Skeletal muscle satellite cell (primary cell): ENCODE data around the gene PC.

Experiments used
- H3K27me3 ChIP-seq: 2 replicates; pipeline ENCODE4 v1.7.0; 2013; ENCODE audit warnings: low read length; ENCODE audit not compliant: control insufficient read depth, insufficient read depth
- H3K36me3 ChIP-seq: 2 replicates; pipeline ENCODE4 v1.7.0; 2013; ENCODE audit warnings: mild to moderate bottlenecking, control low read depth, low read length; ENCODE audit not compliant: insufficient read depth
- H3K4me1 ChIP-seq: 2 replicates; pipeline ENCODE4 v1.7.0; 2013; ENCODE audit warnings: low read length; ENCODE audit not compliant: control insufficient read depth, insufficient read depth
- H3K4me2 ChIP-seq: 2 replicates; pipeline ENCODE4 v1.7.0; 2013; ENCODE audit warnings: mild to moderate bottlenecking, low read length
- H3K4me3 ChIP-seq: 2 replicates; pipeline ENCODE4 v1.7.0; 2013; ENCODE audit warnings: low read length
- H3K9ac ChIP-seq: 2 replicates; pipeline ENCODE4 v1.7.0; 2013; ENCODE audit warnings: mild to moderate bottlenecking, low read depth, low read length, moderate library complexity
- H3K9me3 ChIP-seq: replicated peaks from 2 replicates; pipeline ENCODE4 v1.7.0; 2013; ENCODE audit warnings: mild to moderate bottlenecking, control low read depth, low read length

Gene PC

GRCh38 chr11:66846671-66847091 lies 111.5 kb downstream of the PC start:
- Histone ChIP-seq H3K9me3 (no peaks in the 10 kb centered on the region), H3K4me2 (no peak overlapping the region), H3K4me3 (no peak overlapping the region), H3K27me3 (no peaks in the 10 kb centered on the region), H3K36me3 (peaks cover 39% of the 10 kb centered on the region), H3K4me1 (peaks cover 27% of the 10 kb centered on the region), H3K9ac (no peak overlapping the region)

DNA sequence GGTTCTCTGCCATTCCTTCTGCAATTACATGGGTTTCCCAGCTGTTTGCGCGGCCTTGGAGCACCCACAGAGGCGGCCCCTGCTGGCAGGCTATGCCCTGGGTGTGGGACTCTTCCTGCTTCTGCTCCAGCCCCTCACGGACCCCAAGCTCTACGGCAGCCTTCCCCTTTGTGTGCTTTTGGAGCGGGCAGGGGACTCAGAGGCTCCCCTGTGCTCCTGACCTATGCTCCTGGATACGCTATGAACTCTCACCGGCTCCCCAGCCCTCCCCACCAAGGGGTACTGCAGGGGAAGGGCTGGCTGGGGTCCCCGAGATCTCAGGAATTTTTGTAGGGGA lies 112.3 kb downstream of the PC start:
- no peaks in the 10 kb centered on the region for H3K27me3 ChIP-seq
- no peak overlapping the region for H3K4me2 ChIP-seq
- no peak overlapping the region for H3K9ac ChIP-seq
- H3K4me3 ChIP-seq, result no peak overlapping the region
- H3K9me3 ChIP-seq, result no peaks in the 10 kb centered on the region
- peaks cover 32% of the 10 kb centered on the region for H3K4me1 ChIP-seq
- peaks cover 39% of the 10 kb centered on the region for H3K36me3 ChIP-seq

- Histone ChIP-seq H3K9ac (peak overlapping the region; percentile 2), H3K4me2 (peak overlapping the region; percentile 88), H3K4me3 (no peak overlapping the region), H3K4me1 (peaks cover 32% of the 10 kb centered on the region), H3K9me3 (no peaks in the 10 kb centered on the region), H3K36me3 (peaks cover 39% of the 10 kb centered on the region), H3K27me3 (no peaks in the 10 kb centered on the region)
Observed at GRCh38 chr11:66845143-66845875, 112.9 kb downstream of the PC start.

DNA sequence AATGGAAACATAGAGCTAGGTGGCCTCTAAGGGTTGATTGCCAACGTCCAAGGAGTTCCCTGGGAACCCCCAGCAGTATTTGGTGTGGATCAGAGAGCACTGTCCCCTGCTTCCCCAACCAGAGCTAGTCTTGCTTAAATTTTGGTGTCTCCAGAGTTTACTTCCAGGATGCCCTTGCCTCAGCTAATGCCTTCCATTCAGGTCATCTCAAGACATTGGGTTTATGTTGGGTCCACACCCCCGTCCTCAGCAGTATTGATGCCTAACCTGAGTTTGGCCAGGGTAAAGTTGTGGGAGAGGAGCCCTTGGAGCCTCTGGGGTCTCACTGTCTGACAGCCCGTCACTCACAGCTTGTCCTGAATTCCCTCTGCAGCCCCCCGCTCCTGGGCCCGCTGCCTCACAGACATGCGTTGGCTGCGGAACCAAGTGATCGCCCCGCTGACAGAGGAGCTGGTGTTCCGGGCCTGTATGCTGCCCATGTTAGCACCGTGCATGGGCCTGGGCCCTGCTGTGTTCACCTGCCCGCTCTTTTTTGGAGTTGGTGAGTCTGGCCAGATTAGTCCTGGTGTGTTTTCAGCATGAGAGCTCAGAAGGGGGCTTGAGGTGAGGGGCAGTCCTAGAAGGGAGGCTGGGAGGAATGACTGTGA lies 113.6 kb downstream of the PC start:
- Histone ChIP-seq H3K9me3 (no peaks in the 10 kb centered on the region), H3K27me3 (no peaks in the 10 kb centered on the region), H3K9ac (peak overlapping the region; percentile 100), H3K4me2 (peak overlapping the region; percentile 88), H3K36me3 (peaks cover 43% of the 10 kb centered on the region), H3K4me3 (peak overlapping the region; percentile 88), H3K4me1 (peaks cover 32% of the 10 kb centered on the region)

- H3K4me1 ChIP-seq, result peaks cover 32% of the 10 kb centered on the region
- H3K4me2 ChIP-seq, result peak overlapping the region; percentile 88
- peaks cover 45% of the 10 kb centered on the region for H3K36me3 ChIP-seq
- no peaks in the 10 kb centered on the region for H3K9me3 ChIP-seq
- no peaks in the 10 kb centered on the region for H3K27me3 ChIP-seq
- peak overlapping the region; percentile 100 for H3K9ac ChIP-seq
- H3K4me3 ChIP-seq, result peak overlapping the region; percentile 88
Observed at GRCh38 chr11:66843776-66844495, 114.2 kb downstream of the PC start.

DNA sequence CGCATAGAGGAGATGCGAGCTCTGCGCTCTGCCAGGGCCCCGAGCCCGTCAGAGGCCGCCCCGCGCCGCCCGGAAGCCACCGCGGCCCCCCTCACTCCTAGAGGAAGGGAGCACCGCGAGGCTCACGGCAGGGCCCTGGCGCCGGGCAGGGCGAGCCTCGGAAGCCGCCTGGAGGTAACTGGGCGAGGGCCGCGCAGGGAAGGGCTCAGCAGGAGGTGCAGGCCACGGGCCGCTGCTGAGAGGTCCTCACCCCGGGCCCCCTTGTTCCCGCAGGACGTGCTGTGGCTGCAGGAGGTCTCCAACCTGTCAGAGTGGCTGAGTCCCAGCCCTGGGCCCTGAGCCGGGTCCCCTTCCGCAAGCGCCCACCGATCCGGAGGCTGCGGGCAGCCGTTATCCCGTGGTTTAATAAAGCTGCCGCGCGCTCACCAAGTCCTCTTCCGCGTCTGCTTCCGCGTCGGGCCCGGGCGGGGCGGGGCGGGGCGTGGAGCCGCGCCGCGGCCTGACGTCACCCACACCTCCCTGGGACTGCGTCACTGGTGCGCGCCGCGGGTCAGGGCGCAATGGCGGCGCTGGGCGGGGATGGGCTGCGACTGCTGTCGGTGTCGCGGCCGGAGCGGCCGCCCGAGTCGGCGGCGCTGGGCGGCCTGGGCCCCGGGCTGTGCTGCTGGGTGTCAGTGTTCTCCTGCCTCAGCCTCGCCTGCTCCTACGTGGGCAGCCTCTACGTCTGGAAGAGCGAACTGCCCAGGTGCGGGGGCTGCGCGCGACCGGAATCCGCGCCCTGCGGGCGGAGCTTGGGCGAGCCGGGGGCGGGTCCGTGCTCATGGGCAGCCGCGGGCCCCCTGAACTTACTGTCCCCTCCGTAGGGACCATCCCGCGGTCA lies 115.0 kb downstream of the PC start, which contains the start of gene RCE1:
Gene RCE1 (plus strand): TSS at position 546 of the 880 bp plus-strand sequence. CDS start 15 bp downstream, at position 561.
- H3K4me3 ChIP-seq, result peak within 1 kb of the TSS; percentile 88
- H3K4me1 ChIP-seq, result peaks cover 32% of the 10 kb centered on the region
- peaks cover 37% of the 10 kb centered on the region for H3K36me3 ChIP-seq
- no peaks in the 10 kb centered on the region for H3K27me3 ChIP-seq
- peak within 1 kb of the TSS; percentile 100 for H3K9ac ChIP-seq
- peak within 1 kb of the TSS; percentile 92 for H3K4me2 ChIP-seq
- H3K9me3 ChIP-seq, result no peaks in the 10 kb centered on the region

DNA sequence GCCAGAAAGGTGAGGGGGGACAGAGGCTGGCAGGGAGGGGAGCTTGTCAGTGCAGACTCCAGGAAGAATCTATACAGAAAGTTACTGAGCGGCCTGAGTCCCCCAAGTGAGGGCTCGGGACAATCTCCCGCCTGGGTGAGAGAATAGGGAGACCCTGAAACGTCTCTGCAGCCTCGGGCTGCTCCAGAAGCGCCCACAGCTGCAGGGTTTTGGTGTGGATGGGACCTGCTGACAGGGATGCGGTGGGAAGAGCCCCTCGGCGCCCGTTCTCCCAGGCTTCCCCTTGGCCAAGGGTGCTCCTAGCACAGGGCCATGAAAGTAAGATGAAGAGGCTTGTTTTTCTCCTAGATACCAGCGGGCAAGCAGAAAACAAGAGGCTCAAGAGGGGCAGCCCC lies 115.7 kb downstream of the PC start:
- Histone ChIP-seq H3K4me3 (peak overlapping the region; percentile 88), H3K4me1 (peaks cover 32% of the 10 kb centered on the region), H3K9ac (peak overlapping the region; percentile 100), H3K36me3 (peaks cover 31% of the 10 kb centered on the region), H3K4me2 (peak overlapping the region; percentile 92), H3K9me3 (no peaks in the 10 kb centered on the region), H3K27me3 (no peaks in the 10 kb centered on the region)

GRCh38 chr11:66841861-66842260 lies 116.3 kb downstream of the PC start:
- Histone ChIP-seq H3K27me3 (no peaks in the 10 kb centered on the region), H3K36me3 (peaks cover 30% of the 10 kb centered on the region), H3K9me3 (no peaks in the 10 kb centered on the region), H3K9ac (peak overlapping the region; percentile 100), H3K4me3 (peak overlapping the region; percentile 88), H3K4me1 (peaks cover 29% of the 10 kb centered on the region), H3K4me2 (peak overlapping the region; percentile 92)

- peak overlapping the region; percentile 8 for H3K9ac ChIP-seq
- H3K4me3 ChIP-seq, result no peak overlapping the region
- H3K36me3 ChIP-seq, result peaks cover 23% of the 10 kb centered on the region
- H3K4me2 ChIP-seq, result no peak overlapping the region
- no peaks in the 10 kb centered on the region for H3K9me3 ChIP-seq
- H3K4me1 ChIP-seq, result peaks cover 30% of the 10 kb centered on the region
- no peaks in the 10 kb centered on the region for H3K27me3 ChIP-seq
Observed at GRCh38 chr11:66840317-66841091, 117.7 kb downstream of the PC start.

- no peaks in the 10 kb centered on the region for H3K9me3 ChIP-seq
- H3K4me1 ChIP-seq, result peaks cover 13% of the 10 kb centered on the region
- peak overlapping the region; percentile 10 for H3K4me2 ChIP-seq
- peak overlapping the region; percentile 39 for H3K9ac ChIP-seq
- no peak overlapping the region for H3K4me3 ChIP-seq
- peaks cover 13% of the 10 kb centered on the region for H3K36me3 ChIP-seq
- no peaks in the 10 kb centered on the region for H3K27me3 ChIP-seq
Observed at GRCh38 chr11:66835768-66836405, 122.3 kb downstream of the PC start.
